CD1c-positive myeloid dendritic cell (primary cell): Measurements from ENCODE around the gene PLOD1.
A peak's percentile ranks its signal among the peaks of the same experiment; 100 is the strongest.
"Not testable (repeated sequence)": the region's sequence is repeated elsewhere in the genome, so short reads cannot be mapped to it uniquely, and the experiment has no call there.

Experiments
- DNase-seq: peaks from one replicate; pipeline ENCODE4 v3.0.0-alpha.2; 2016; ENCODE audit errors: extremely low spot score

PLOD1 gene

GRCh38 chr1:11912482-11913216 lies 21.9 kb upstream of the PLOD1 start:
- not testable (repeated sequence) for DNase-seq

DNA sequence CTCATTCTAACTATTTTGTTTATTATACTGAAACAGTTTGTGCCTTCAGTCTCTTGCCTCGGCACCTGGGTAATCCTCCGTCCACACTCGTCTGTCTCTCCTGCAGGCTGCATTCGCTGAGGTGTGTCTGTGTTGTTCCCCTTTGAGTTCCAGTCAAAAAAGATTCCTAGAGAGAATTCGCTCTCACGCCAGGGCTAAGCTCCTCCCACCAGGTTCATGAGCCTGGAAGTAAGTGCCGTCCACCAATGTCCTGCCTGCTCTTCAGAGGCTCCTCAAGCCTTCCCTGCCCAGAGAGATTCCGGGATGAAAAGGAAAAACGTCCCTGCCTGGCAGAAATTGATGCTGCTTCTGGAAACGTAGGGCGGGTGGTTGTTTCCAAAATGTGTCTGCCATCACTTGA lies 21.2 kb upstream of the PLOD1 start:
- DNase-seq, result no peak

DNA sequence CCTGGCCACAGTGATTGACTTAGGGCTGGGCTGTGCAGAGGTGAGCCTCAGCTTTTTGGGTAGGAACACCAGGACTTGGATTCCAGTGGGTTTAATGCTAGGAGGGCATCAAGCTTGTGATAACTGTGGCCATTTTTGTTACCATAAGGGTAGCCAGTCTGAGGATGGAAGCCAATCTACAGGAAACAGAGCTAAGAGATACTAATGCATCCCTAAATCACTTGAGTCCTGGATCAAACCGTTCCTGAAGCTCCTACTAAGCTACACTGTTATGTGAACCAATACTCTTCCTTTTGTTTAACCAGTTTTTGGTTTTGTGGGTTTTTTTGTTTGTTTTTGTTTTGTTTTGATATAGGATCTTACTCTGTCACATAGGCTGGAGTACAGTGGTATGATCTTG lies 20.5 kb upstream of the PLOD1 start:
- no peak for DNase-seq

GRCh38 chr1:11918799-11919519 lies 15.6 kb upstream of the PLOD1 start:
- DNase-seq, result no peak

DNA sequence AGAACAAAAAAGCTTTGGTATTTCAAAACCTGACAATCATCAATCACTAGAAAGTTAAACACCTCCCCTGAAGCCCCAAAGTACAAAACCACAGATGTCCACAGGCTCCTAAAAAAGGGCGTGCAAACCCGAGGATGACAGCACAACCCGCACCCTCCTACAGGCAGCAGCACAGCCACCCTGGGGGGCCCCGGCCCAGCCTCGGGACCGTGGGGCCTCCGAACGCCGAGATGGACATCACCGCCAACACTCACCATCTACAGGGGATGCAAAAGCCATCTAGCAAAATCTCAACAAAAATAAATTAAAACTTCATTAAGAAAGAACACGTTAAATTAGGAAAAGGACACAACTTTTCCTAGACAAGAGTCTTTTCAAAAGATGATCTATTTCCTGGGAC lies 14.9 kb upstream of the PLOD1 start:
- no peak for DNase-seq

DNA sequence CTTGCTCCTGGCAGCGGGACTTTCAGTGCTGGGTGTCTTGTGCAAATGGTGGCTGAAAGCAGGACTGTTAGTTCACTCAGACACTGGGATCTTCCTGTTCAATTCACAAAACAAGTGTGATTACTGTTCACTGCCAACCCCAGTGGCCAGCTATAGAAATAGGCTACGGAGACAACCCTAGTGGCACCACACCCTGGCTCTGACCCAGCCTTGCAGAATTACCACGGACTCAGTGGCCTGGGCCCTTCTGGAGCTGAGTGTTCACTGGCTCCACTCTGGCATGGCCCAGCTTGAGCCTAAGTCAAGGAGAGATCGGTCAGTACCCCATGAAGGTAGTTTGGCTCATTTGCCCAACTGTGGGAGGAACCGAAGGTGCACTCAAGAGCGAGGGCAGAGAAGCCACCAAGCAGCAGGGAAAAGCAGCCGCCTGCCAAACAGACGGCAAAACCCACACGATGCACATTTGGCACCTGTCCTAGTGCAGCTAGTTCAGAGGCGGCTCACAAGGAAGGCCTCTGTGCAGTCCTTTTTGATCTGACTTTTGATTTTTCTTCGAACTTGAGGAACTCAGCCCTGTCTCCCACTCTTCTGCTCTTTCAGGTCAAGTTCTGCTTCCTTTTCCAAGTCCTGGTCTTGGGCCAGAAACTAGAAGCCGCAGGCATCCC lies 14.1 kb upstream of the PLOD1 start:
- peak; percentile 19 for DNase-seq

DNA sequence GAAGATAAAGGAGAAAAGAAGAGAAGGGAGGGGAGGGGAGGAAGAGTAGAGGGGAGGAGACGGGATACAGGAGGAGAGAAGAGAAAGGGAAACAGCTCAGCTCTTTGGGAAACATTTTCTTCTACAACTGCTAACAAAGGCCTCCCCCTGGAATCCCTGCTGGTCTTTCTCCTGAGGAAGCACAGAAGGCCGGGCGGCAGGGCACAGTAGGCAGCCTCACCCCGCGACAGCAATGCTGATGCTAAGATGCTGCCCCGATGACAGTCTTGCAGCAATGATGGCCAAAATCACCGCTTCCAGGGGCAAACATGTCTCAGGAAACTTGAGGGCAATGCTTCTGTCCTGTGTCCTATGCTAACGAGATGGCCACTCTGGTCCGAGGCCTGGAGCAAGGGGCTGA lies 13.5 kb upstream of the PLOD1 start:
- DNase-seq, result no peak

- DNase-seq, result no peak
Observed at GRCh38 chr1:11923069-11923826, 11.3 kb upstream of the PLOD1 start.

DNA sequence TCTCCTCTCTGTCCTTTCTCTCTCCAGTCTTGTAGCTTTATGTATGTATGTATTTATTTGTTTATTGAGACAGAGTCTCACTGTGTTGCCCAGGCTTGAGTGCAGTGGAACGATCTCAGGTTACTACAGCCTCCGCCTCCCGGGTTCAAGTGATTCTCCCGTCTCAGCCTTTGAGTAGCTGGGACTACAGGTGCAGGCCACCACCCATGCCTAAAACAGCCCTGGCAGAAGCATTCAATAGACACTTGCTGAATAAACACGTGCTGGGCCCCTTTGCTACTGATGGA lies 10.7 kb upstream of the PLOD1 start:
- no peak for DNase-seq

DNA sequence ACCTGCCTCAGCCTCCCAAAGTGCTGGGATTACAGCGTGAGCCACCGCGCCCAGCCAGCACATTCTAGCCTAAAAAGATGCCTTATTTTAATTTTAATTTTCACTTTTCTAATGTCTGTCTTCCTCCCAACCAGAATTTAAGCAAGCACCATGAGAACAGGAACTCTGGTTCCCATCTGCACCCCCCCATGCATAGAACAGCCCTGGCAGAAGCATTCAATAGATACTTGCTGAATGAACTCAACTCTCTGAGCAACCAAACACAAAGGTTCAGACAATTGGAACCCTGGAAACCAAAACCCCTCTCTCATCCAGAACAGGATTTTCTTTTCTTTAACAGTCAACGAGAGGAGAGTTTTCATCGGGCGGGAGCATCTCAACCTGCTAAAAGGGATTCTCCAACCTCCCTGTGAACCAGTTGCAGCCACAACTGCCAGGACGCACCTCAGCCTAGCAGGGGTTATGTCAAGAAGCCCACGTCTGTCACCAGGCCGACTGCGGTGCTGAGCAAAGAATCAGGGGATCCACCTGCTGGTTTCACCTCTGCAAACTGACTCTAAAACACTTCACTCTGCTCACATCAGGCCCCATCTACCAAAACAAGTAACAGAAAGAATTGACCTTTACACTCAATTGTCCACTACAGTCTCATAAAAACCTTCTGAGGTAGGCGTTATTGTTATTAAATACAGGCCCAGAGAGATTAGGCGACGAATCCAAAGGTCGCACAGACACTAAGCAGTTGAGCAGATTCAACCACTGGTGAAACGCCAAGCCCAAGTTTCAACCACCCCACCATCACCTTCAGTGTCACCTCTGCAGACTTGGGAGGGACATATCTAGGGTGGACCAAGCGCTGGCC lies 10.0 kb upstream of the PLOD1 start:
- no peak for DNase-seq

- DNase-seq, result not testable (repeated sequence)
Observed at GRCh38 chr1:11925196-11925937, 9.2 kb upstream of the PLOD1 start.

DNA sequence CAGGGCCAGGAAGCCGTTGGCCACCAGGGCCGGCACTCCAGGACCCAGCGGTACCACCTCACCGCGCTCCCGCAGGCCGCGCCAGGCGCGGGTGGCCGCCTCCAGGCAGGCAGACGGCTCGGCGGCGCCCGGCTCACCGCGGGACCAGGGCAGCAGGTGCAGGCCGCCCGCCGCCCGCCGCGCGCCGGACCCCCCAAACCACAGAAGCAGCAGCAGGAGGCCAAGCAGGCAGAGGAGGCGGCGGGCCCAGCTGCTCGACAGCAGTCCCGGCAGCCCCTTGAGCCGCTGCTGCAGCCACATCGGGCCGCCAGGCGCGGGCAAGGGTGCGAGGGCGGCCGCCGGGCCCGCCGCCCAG lies 8.6 kb upstream of the PLOD1 start:
- DNase-seq, result no peak

- DNase-seq, result no peak
Observed at GRCh38 chr1:11927866-11928592, 6.5 kb upstream of the PLOD1 start.

DNA sequence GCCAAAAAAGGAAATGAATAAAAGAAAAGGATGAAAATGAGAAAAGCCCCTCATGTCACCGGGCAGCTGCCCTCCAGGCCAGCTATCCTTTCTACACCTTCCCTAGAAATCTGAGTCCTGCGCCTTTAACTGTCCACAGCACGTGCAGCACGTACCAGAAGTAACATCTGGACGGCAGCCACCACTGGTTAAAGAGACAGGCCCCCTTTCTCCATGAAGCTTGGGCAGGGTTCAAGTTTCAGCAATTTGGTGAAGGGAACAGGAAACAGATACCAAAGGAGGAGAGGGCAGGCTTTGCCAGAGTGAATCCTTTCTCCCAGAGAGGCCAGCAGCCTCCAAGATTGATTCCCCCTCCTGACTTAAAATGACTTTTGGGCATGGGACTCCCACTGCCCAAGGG lies 4.7 kb upstream of the PLOD1 start:
- no peak for DNase-seq

- no peak for DNase-seq
Observed at GRCh38 chr1:11930571-11931445, 3.7 kb upstream of the PLOD1 start.

- DNase-seq, result no peak
Observed at GRCh38 chr1:11931845-11932244, 2.7 kb upstream of the PLOD1 start.

DNA sequence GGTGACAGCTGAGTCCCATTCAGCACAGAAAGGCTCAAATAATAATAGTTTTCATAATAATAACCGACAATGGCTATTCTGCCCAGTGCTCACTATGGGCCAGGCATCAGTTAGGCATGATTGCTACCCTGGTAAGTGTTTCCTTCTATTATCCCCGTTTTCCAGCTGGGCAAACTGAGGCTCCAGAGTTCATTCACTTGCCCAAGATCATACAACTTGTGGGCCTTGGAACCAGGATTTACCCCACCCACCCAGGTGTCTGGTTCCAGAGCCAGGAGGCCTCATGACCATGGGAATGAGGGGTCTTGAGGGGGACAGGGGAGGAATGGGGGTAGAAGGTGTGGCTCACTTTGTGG lies 518 bp downstream of the PLOD1 start:
- no peak for DNase-seq

- not testable (repeated sequence) for DNase-seq
Observed at GRCh38 chr1:11935733-11936132, 1.2 kb downstream of the PLOD1 start.
